ENCODE data around the gene CALML6. TPM values are rescaled to one million over a fixed set of nuclear protein-coding genes. Genes with fewer than 3 reads are reported as not detected.

The CALML6 gene
- total RNA-seq, 1 donor from 2014 or later, result 0.49 TPM

GRCh38 chr1:1924386-1924785, 9.3 kb downstream of the CALML6 start:
- no peak for DNase-seq (ENCODE audit: extremely low spot score in 2 of 2)
- Histone ChIP-seq H3K4me1 (peaks cover 6% of the 10 kb centered on the region), H3K4me3 (no peak overlapping the region), H3K27ac (no peak overlapping the region), H3K27me3 (no peaks in the 10 kb centered on the region), H3K9me3 (no peaks in the 10 kb centered on the region), H3K36me3 (no peaks in the 10 kb centered on the region)
- TF ChIP-seq POLR2A (IDR thresholded peaks at IDR 0.05), result no peak
- no peak for TF ChIP-seq POLR2AphosphoS5 (IDR thresholded peaks at IDR 0.05; ENCODE audit: insufficient read depth in 1 of 2, low read depth in 1 of 2)
- TF ChIP-seq CTCF (IDR thresholded peaks at IDR 0.05), result no peak
- intact Hi-C loops (cut with DNase I), result no loop called here

- H3K27me3 ChIP-seq, result no peaks in the 10 kb centered on the region
- no peak for TF ChIP-seq POLR2A (IDR thresholded peaks at IDR 0.05)
- TF ChIP-seq CTCF (IDR thresholded peaks at IDR 0.05), result no peak
- no peak for TF ChIP-seq POLR2AphosphoS5 (IDR thresholded peaks at IDR 0.05; ENCODE audit: insufficient read depth in 1 of 2, low read depth in 1 of 2)
- H3K4me1 ChIP-seq, result peaks cover 1% of the 10 kb centered on the region
- no peak for DNase-seq (ENCODE audit: extremely low spot score in 2 of 2)
- no peak overlapping the region for H3K4me3 ChIP-seq
- H3K9me3 ChIP-seq, result no peaks in the 10 kb centered on the region
- intact Hi-C loops (cut with DNase I), result no loop called here
- no peak overlapping the region for H3K27ac ChIP-seq
- H3K36me3 ChIP-seq, result no peaks in the 10 kb centered on the region
These were observed 9.8 kb downstream of the CALML6 start for GRCh38 chr1:1924849-1925248.

GRCh38 chr1:1925437-1926345, 10.6 kb downstream of the CALML6 start:
- Histone ChIP-seq H3K27ac (no peak overlapping the region), H3K4me1 (no peaks in the 10 kb centered on the region), H3K27me3 (no peaks in the 10 kb centered on the region), H3K9me3 (no peaks in the 10 kb centered on the region), H3K36me3 (no peaks in the 10 kb centered on the region), H3K4me3 (no peak overlapping the region)
- intact Hi-C loops (cut with DNase I), result no loop called here
- TF ChIP-seq CTCF (IDR thresholded peaks at IDR 0.05), result no peak
- TF ChIP-seq POLR2AphosphoS5 (IDR thresholded peaks at IDR 0.05; ENCODE audit: insufficient read depth in 1 of 2, low read depth in 1 of 2), result no peak
- no peak for TF ChIP-seq POLR2A (IDR thresholded peaks at IDR 0.05)
- DNase-seq (ENCODE audit: extremely low spot score in 2 of 2), result no peak

GRCh38 chr1:1926346-1926811, 11.3 kb downstream of the CALML6 start:
- Histone ChIP-seq H3K4me3 (no peak overlapping the region), H3K36me3 (no peaks in the 10 kb centered on the region), H3K27me3 (no peaks in the 10 kb centered on the region), H3K27ac (no peak overlapping the region), H3K9me3 (no peaks in the 10 kb centered on the region), H3K4me1 (no peaks in the 10 kb centered on the region)
- intact Hi-C loops (cut with DNase I), result no loop called here
- TF ChIP-seq POLR2A (IDR thresholded peaks at IDR 0.05) (no peak), POLR2AphosphoS5 (IDR thresholded peaks at IDR 0.05; ENCODE audit: insufficient read depth in 1 of 2, low read depth in 1 of 2) (no peak), CTCF (IDR thresholded peaks at IDR 0.05) (no peak)
- DNase-seq (ENCODE audit: extremely low spot score in 2 of 2), result no peak

Measured in vagina (tissue), 2 donors.